HG03558 (cell line): Measurements from ENCODE around the gene IL5RA.
A peak's percentile ranks its signal among the peaks of the same experiment; 100 is the strongest.

Source experiments
- ATAC-seq: cut with Tn5 transposase; IDR thresholded peaks from one replicate; pipeline ENCODE4 v1.9.1; 2021; ENCODE audit warnings: moderate number of reproducible peaks; ENCODE audit not compliant: unreplicated experiment; ENCODE audit errors: extremely low read depth

Gene IL5RA, protein sequence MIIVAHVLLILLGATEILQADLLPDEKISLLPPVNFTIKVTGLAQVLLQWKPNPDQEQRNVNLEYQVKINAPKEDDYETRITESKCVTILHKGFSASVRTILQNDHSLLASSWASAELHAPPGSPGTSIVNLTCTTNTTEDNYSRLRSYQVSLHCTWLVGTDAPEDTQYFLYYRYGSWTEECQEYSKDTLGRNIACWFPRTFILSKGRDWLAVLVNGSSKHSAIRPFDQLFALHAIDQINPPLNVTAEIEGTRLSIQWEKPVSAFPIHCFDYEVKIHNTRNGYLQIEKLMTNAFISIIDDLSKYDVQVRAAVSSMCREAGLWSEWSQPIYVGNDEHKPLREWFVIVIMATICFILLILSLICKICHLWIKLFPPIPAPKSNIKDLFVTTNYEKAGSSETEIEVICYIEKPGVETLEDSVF

DNA sequence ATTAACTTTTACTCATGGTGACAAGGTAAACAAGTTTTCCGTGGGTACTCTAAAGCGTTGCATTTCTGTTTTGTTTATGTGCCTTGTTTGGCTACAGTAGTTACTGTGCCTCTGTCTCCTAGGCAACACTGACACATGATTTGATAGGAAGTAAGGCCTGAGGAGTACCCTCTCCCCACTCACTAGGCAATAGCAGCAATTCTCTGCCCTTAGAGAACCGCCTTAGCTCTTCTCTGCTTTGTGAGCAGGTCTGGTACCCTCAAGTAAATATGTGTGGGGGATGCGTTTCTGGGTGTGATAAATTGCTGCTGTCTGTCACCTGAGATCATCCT lies at the start of gene IL5RA:
IL5RA (minus strand) TSS at position 76 of the 332 bp plus-strand sequence. CDS start 5,390 bp downstream, outside the sequence.
- no peak for ATAC-seq

DNA sequence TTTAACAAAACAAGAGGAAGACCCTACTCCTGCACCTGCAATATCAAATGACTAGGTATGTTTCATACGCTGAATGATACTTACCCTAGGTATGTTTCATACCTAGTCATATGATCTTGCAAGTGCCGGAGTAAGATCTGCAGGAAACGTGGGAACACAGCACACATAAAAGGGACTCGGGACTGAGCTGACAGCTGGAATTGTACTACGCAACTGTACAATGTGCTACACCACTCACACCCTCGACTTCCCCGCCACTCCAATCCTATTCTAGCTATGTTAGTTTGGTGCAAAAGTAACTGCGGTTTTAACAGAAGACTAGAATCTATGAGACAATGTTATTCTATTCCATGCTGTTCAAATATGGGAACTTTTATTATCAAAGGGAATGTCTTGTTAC lies 47.3 kb upstream of the IL5RA start:
- ATAC-seq = no peak

DNA sequence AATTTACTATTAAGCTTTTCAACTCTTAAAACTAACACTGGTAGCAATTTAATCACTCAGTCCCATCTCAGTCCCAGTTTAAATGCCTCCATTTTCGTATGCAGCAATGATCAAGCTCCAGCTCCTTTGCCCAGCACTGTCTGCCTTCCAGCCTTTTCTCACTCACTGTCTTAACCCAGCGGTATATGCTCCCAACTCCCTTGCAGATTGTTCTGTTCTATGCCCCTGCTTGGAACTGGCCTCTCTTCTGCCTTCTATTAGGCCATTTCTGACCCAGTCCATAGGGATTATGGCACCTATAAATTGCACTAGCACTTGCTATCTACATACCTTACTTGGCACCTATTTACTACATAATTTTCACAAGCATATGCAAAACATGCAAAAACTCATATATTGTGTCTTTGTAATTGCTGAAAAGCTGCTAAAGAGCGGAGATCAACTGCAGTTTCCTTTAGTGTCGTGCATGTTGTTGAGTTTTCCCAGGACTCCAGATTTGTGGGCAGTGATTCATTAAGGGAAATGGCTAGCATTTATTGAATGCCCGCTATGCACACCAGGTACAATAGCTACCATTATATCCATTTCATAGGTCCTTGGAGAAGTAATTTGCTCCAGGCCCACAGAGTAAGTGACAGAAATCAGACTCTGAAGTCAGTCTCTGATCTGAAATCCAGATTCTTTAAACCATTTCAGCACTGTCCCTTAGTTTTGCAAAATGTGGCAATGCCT lies 44.9 kb upstream of the IL5RA start:
- ATAC-seq = no peak

DNA sequence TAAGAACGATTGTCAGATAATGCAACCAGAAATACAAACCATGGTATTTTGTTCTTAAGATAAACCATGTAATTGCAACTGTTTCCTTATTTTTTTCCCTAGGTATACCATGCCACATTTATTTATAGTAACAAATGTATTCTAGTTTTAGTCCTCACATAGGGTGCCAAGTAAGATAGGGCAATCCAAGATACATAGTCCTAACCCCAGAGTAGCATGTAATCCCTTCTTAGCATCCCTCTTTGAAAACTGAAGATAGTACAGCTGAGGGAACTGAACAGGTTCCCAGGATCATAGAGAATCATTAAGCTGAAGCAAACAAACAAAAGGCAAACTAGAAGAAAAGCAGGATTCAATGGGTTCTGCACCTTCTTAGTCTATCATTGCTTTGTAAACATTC lies 41.3 kb upstream of the IL5RA start:
- ATAC-seq = no peak

DNA sequence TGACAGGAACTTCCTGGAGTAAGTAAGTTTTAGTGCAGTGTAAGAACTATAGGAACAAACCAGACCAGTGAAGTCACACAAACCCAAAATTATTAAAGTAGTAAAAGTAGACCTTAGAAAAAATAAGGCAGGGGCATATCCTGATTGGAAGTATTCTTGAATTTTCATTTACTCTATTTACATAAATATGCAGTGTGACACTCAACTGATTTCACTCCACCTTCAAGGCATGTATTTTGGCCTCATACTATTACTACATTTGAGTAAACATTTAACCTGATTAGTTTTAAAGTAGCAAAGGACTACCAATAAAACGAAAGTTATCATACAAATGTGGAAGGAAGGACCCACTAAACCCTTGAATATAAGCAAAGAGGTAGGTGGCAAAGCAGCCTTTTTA lies 39.4 kb upstream of the IL5RA start:
- ATAC-seq = no peak

- no peak for ATAC-seq
These were observed 35.7 kb upstream of the IL5RA start for GRCh38 chr3:3145831-3146230.

DNA sequence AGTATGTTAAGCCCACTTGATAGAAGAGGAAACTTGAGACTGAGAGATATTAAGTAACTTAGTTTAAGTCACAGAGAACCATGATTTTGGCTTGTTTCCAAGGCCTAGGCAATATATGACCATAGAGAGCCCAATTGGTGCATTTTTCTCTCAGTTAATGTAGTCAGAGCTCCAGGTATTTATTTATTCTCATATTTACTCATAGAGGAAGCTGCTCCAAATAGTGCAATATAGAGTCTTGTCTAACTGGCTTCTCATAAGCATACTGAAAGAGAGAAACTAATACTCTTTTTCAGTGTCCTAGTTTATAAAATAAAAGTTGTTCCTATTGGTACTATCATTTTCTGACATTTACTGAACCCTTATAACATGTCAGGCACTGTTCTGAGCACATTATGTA lies 31.8 kb upstream of the IL5RA start:
- no peak for ATAC-seq

DNA sequence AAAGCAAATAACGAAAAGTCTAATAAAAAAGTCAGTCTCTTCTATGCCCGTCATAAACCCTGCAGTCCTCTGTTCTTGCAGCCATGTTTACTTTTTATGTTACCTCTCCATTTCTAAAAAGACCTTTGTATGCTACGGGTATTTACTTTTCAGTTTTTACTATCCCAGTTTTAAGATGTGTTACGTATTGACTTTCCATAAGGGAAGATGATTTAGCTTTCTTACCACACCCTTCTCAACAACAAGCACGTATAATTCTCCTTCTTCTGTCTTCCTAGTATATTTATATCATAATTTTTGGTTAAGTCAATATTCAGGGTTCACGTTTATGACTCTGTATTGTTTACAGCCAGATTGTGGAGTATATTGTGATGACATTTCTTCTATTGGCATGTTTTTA lies 27.4 kb upstream of the IL5RA start:
- ATAC-seq = no peak

DNA sequence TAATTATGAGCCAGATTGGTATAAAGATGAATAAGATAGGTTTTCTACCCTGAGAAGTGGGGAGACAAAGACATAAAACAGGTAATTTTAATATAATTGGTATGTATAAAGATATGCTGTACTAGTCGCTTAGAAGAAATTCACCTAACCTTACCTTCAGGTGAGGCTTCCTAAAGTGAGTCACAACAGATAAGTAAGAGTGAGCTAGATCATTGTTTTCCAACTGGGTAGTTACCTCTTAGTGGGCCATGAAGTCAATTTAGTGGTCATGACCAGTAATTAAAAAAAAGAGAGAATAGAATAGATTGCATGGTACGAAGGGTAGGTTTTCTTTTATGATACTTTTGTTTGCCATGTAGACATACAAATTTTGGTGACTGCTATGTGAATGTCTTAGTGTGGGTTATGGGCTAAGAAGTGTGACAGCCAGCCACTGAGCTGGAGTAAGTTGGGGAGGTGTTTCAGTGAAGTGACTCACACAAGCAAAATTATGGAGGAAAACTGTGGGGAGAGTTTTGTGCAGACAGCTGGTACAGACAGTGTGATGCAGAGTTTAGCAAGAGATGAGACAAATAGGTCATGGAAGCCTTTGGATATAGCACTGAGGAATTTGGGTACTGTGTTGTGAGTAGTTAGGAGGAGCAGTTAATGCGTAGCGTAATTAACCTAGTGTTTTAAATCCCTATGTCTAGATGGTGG lies 24.7 kb upstream of the IL5RA start:
- ATAC-seq = no peak

- no peak for ATAC-seq
These were observed 23.3 kb upstream of the IL5RA start for GRCh38 chr3:3133500-3133899.

DNA sequence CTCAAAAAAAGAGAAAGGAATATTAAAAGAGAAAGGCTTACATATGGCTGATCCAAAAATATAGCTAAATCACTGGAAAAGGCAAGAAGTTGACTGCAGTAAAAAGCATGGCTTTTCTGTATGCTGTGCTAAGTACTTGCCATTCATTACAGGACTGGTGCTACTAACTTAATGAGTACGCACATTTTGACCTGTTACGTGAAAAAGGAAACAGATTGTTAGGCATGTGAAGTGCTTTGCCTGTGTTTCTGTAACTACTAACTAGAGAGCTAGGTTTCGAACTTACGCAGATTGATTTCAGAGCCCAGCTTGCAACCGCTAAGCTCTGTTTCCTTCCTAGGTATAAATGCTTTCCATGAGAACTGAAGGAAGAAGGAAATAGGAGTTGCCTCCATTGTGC lies 19.4 kb upstream of the IL5RA start:
- ATAC-seq = no peak

- ATAC-seq = no peak
These were observed 17.3 kb upstream of the IL5RA start for GRCh38 chr3:3127432-3128010.

DNA sequence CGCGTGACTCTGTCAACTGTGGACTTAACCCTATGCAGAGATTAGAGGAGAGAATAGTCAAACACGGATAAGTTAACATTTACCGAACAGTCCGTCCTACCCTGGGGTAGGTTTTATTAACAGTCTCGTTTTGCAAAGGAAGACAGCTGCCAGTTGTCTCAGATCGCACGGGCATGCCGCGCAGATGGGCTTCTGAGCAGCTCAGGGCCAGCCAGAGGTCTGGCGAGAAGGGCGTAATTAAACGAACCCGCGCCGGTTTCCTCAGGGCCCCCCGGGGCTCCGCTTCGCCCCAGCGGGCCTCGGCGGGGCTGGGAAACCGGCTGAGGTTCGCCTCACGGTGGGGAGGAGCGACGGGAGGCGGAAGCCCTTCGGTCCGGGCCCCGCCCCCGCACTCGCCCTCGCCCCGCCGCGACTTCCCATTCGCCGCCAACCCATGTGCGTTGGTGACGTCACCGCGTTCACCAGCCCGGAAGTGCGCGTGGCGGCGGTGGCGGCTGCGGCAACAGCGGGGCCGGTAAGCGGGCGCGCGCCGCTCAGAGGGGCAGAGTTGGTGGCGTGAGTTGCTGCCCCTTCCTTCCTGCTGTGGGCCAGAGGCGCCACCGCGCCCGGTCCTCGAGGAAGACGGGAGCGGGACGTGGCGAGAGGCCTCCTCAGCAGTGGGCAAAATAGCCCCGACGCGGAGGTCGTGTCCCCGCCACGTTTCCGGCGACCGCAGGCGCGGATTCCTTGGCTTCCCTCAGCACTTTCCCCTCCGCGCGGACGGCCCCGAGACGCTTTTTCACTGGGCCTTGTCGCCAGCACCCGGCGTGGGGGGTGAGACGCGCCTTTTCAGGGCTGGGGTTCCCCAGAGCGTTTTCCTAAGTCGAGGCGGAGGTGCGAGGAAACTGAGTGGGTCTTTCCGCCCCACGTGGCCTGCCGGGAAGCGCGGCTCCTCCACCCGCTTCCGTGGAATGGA lies 16.6 kb upstream of the IL5RA start, which contains the start of gene TRNT1:
TRNT1 (plus strand) TSS at position 464 of the 955 bp plus-strand sequence. CDS start 2,101 bp downstream, outside the sequence.
- ATAC-seq = peak; percentile 87

GRCh38 chr3:3125977-3126376 lies 15.8 kb upstream of the IL5RA start:
- no peak for ATAC-seq

DNA sequence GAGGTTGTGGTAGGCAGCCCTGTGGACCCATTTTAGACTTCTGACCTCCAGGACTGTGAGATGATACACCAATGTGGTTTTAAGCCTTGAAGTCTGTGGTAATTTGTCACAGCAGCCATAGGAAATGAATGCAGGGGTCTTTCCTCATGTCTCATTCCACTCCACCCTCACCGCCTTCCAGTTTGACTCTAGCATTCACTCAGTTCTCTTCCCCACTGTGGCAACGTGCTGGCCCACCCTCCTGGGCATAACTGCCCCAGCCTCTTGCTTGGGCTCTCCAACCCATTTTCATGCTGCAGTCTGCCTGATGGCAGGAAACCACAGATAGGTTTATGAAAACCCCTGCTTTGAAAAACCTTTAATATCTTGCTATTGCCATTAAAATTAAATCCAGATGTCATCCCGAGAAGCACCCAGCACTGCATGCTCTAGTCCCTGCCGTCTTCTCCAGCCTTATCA lies 9.2 kb upstream of the IL5RA start:
- no peak for ATAC-seq

DNA sequence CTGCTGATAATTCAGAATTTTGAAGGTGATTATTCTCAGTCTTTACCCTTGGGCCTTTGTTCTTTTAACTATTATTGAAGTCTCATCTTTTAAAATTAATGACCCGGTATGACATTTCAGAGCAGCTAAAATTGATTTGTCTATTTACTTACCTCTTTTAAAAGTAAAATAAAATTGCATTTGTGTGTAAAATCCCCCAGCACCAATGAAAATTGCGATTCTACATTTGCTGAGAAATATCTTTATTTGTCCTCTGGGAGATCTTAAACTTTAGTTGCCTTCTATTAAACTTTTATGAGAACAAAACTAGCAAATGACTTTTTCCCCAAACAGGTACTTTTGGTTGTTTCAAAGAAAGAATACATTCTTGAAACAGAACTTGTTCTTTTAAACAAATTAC lies 7.5 kb upstream of the IL5RA start:
- no peak for ATAC-seq

DNA sequence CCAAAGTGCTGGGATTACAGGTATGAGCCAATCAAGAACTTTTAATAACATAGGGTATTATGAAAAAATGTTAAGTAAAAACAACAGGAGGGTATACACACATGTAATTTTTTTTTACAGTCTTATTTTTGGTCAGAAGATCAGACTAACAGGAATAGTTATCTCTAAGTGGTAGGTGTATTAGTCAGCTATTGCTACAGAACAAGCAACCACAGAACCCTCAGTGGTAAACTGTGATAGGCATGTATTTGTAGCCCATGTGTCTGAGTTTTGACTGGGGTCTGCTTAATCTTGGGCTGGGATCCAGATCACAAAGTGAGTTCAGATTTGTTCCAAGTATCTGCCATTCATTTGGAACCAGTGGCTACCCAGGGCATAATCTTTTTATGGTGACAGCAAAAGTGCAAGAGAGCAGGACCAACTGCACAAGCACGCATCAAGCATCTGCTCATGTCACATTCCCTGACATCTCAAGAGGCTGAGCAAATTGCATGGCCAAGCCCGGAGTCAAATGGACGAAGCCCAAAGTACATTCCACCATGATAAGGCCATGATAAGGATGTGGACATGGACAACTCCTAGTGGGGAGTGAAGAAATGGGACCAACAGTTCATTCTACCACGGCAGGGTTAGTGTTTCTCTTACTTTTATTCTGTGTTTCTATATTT lies 3.0 kb upstream of the IL5RA start:
- ATAC-seq = no peak

DNA sequence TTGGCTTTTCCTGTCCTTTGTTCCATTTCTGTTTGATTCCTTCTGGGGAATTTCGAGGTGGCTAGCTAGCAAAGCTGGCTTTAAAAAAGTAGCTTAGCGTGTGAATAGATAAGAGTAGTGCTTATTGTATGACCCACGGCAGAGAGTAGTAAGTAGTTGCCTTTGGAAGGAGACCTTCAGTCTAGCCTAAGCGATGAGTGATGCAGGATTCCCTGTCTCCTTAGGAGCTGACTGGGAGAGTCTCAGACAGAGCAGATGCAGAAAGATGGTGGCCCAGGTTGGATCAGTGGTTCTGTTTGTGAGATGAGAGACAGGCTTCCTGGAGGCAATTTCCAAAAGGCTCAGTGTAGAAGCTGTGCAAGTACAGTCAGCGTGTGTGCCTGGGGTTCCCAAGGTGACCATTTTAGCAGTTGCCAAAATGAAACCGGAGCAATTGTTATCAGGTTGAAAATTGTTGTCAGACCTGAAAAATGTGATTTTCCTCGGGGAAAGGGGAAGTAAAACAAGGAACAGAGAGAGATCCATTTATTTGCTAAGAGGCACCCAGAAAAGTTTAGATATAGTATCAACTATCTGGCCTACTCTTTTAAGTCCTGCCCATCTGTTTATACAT lies 681 bp upstream of the IL5RA start:
- no peak for ATAC-seq
